NCI-H2171 treated with DMSO at 0.1 percent for 48 hours (cell line): ENCODE measurements around the gene WNT3.
"Not testable (repeated sequence)": the region's sequence is repeated elsewhere in the genome, so short reads cannot be mapped to it uniquely, and the experiment has no call there.

ENCODE experiments used
- DNase-seq: peaks from one replicate; lab custom pipeline; 2025; lab: John Stamatoyannopoulos, UW

Gene WNT3, protein sequence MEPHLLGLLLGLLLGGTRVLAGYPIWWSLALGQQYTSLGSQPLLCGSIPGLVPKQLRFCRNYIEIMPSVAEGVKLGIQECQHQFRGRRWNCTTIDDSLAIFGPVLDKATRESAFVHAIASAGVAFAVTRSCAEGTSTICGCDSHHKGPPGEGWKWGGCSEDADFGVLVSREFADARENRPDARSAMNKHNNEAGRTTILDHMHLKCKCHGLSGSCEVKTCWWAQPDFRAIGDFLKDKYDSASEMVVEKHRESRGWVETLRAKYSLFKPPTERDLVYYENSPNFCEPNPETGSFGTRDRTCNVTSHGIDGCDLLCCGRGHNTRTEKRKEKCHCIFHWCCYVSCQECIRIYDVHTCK

DNA sequence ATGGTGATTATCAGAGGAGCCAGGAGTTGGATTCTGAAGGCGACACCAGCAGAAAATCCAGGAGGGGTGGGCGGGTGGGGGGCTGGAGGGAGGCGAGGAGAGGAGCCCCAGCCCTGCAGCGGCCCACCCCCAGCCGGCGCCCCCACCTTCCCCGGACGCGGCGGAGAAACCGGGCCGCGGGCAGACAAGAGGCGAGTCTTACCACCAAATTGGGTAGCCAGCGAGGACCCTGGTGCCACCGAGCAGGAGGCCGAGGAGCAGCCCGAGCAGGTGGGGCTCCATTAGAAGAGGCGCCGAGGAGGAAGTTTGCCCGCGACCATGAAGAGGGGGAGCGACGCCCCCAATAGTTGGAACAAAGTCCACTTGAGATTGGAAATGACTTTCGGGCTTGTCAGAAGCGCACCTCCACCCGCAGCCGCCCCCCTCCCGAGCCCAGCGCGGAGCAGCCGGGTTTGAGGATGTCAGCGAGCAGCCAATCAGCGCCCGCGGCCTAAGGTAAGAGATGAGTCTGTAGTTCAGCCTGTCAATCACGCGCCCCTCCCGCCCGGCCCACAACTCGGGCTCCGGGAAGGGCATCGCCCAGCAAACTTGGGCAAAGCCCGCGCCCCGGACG, at the start of gene WNT3:
WNT3 (minus strand) TSS at position 377 of the 613 bp plus-strand sequence; CDS start at position 282, 95 bp downstream.
- DNase-seq = peak; percentile 69

DNA sequence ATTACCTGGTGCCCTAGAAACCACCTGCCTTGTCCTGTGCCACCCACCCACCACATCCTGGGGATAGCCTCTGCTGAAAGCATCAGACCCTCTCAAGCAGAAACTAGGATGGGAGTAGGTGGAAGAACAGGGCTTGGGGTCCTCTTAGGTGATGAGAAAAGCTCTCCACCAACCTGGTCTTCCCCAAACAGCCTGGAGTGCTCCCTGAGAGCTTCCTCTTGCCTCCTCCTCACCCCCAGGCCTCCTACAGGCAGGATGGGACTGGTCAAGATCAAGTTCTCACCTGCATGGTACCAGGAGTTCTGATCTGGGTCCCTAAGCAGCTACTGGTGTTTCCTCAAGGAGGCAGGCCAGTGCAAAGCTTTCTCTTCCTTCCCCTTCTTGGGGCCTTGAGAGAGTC, 48.3 kb upstream of the WNT3 start:
- DNase-seq = no peak

DNA sequence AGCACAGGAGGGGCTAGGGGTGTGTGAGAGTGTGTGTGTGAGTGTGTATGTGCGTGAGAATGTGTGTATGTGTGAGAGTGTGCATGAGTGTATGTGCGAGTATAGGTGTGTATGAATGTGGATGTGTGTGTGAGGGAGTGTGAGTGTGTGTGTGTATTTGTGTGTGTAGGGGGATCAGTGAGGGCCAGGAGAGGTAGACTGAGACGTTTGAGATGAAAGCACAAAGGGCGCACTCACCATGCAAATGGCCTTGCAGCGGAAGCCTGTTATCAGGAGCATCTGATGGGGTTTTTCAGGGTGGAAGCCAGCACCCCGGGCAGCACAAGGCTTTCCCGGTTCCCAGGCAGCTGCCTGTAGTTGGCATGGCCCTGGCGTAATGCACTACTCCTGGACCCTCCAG, 47.8 kb upstream of the WNT3 start:
- no peak for DNase-seq

DNA sequence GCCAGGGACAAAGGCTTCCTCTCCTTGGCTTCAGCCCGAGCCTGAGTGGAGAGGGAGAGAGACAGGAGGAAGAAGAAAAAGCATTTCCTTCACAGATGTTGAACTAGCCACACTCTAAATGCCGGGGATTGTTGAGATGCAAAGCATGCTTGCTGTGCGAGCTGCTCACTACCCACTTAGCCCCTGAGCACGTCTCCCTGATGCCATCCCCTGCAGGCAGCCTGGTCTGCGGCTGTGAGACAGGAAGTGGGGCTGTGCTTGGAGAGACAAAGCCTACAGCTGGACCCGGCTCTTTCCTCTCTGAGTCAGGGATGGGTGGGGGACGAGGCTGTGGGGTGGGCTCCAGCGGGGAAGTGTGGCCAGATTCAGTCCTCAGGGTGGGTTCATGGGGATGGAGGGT, 46.6 kb upstream of the WNT3 start:
- DNase-seq = no peak

DNA sequence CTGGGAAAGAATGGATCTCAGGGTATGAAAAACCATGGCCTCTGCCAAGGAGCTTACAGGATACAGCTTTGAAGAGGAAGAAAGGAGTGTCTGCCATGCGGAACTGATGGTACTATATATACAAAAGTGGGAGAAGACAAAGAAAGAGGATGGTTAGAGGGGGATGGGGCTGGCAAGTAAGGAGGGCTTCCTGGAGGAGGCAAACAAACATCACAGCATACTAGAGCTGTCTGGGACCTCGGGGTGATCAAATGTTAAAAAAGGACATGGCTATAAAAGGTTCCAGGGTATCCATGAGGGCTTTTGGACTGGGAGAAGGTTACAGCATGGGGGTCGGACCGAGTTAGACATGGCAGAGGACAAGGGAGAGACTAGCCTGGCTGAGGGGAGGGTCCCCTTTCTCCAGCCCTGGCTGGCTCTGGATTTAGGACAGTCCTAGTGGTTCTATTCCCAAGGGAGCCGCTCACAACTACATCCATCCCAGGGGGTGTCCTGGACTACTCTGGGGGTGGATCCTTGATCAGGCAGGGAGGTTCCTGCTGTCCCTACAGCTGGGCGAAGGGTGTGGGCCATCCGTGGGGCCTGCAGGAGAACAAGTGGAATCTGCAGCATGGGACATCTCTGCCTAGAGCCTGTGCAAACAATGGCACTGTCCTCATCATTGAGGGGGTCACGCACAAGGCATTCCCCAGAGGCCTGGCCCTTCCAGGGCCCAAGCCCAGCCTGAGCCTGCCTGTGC, 45.1 kb upstream of the WNT3 start:
- no peak for DNase-seq

DNA sequence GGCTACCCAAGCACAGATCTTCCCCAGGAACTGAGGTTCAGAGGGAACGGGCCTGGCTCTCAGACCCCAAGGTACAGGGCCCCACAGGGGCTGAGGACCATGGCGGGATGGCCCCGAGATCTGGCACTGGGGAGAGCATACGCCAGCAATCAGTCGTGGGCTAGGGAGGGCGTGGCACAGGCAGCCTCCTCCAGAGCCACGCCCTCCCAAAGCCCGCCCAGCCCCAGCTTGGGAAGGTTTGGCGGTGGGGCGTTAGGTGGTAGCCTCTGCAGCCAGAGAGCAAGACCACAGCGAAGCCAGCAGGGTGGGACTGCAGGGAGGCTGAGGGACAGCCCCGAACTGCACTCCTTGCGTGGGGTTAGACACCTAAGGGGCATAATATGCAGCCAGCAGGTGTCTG, 44.5 kb upstream of the WNT3 start:
- no peak for DNase-seq

DNA sequence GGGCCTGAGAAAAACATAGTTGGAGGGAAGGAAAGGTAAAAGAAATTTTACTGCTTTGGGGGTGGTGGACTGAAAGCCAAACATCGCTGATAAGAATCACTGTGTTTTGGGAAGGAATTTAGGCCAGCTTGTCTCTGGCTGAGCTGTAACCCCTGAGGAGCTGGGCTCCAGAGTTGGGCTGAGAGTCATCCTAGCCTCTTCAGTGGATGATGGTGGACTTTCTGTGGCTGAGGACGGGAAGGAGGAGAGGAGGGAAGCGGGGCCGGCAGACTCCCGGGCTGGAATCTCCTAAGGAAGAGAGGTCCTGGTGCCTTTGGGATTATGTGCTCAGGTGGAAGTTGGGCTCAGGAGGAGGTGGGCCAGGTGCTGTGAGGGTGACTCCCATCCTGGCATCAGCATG, 41.5 kb upstream of the WNT3 start:
- no peak for DNase-seq

DNA sequence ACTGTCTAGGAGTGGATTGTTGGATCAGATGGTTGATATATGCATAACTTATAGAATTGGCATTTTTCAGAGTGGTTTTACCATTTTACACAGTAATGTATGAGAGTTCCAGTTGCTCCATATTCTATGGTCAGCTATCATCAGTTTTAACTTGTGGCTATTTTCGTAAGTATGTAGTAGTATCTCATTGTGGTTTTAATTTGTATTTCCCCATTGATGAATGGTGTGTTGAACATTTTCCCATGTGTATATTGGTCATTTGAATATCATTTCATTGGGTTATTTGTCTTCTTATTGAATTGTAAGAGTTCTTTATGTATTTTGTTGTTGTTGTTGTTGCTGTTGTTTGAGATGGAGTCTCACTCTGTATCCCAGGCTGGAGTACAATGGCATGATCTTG, 39.1 kb upstream of the WNT3 start:
- DNase-seq = no peak

GRCh38 chr17:46854948-46855347, 36.5 kb upstream of the WNT3 start:
- DNase-seq = no peak

- DNase-seq = no peak
Observed at GRCh38 chr17:46854515-46854914, 36.0 kb upstream of the WNT3 start.

DNA sequence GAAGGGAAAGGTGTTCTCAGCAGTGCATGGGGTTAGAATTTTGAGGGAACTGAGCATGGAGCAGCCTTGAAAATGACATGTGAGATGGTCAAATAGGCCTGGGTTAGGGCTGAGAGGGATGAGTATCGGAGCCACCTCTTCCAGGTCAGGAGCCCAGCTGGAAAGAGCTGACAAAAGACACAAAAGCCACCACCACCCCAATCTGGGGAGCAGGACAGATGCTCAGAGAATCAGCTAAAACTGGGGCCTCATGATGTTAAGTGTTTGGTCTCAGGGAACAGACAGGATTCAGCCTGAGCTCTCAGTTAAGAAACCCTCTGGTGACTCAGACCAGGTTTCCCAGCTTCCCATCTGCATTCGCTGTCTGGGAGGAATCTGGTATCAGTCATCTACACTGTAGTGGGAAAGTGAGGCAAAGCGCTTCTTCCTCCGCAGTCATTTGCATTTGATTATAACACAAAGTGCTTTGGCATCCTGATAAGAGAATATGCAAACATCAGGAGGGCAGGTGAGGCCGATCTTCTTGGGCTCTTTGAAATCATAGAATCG, 35.5 kb upstream of the WNT3 start:
- DNase-seq = no peak

DNA sequence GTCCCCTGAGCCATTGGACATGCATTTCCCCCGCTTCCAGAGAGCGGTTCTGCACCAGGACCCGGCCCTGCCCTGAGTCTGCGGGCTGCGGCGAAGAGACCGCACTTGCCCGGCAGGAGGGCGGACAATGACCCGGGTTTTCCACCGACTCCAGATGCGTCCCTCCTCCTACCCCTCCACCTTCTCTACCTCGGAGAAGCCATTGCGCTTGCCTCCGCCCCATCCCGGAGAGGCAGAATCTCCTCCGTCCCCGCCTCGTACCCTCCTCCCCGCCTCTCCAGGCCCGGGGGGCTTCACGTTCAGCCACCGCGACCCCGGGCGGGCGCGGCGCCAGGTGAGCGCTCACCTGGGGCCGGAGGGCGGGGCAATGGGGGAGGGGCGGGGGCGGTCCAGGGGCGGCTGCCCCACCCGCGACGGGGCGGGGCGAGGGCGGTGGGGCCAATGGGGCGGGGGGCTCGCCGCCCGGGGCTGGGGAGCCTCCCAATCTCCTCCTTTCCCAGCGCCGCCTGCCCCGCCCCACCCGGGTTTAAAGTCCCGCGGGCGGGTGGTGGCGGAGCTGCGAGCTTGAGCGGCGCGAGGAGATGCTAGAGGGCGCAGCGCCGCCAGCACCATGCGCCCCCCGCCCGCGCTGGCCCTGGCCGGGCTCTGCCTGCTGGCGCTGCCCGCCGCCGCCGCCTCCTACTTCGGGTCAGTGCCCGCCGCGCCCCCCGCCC, 32.7 kb upstream of the WNT3 start, which contains the start of gene WNT9B:
WNT9B (plus strand) TSS at position 555 of the 713 bp plus-strand sequence; CDS start at position 611, 56 bp downstream.
- peak; percentile 75 for DNase-seq

DNA sequence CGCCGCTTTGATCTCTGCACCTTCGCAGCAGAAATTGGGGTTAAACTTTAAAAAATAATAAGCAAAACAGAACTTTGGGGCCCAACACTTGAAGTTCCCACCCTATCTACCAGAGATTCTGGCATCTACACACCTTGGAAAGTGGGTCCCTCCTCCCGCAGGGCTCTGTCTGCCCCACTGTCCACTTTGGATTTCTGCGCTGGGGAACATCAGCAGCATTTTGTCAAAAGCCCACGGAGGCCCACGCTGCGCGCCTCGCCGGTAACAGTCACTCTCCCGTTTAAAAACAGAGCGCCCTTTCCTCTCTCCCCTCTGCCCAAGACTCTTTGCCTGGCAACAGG, 32.2 kb upstream of the WNT3 start:
- no peak for DNase-seq

DNA sequence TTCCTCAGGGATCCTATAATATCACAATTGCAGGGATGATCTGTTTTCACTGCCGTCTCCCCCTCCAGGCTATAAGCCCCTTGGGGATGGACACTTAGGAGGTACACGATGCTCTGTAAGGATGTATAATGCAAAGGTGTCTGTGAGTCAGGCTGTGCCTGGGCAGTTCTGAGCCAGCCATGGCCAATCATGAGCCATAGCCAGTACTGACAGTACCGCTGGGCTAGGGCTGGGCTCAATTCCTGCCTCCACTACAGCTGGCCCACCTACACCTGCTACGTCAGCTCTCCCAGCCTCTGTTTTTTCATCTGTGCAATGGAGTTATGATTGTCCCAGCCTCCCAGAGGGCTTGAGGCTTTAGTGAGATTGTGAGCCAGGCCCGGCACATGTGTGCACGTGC, 30.0 kb upstream of the WNT3 start:
- DNase-seq = no peak

GRCh38 chr17:46847204-46848191, 29.0 kb upstream of the WNT3 start:
- no peak for DNase-seq

GRCh38 chr17:46842835-46843234, 24.3 kb upstream of the WNT3 start:
- DNase-seq = no peak

GRCh38 chr17:46841561-46842379, 23.3 kb upstream of the WNT3 start:
- DNase-seq = no peak

DNA sequence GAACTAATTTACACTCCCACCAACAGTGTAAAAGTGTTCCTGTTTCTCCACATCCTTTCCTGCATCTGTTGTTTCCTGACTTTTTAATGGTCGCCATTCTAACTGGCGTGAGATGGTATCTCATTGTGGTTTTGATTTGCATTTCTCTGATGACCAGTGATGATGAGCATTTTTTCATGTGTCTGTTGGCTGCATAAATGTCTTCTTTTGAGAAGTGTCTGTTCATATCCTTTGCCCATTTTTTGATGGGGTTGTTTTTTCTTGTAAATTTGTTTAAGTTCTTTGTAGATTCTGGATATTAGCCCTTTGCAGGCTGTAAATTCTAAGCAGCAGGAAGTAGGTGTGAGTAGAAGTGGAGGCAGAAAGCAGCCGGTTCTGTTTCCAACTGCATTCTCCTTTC, 22.1 kb upstream of the WNT3 start:
- DNase-seq = not testable (repeated sequence)

GRCh38 chr17:46839211-46839610, 20.7 kb upstream of the WNT3 start:
- DNase-seq = no peak

- DNase-seq = no peak
Observed at GRCh38 chr17:46837521-46837920, 19.0 kb upstream of the WNT3 start.
